Measurements from ENCODE around the gene LETM1.

LETM1 gene

DNA sequence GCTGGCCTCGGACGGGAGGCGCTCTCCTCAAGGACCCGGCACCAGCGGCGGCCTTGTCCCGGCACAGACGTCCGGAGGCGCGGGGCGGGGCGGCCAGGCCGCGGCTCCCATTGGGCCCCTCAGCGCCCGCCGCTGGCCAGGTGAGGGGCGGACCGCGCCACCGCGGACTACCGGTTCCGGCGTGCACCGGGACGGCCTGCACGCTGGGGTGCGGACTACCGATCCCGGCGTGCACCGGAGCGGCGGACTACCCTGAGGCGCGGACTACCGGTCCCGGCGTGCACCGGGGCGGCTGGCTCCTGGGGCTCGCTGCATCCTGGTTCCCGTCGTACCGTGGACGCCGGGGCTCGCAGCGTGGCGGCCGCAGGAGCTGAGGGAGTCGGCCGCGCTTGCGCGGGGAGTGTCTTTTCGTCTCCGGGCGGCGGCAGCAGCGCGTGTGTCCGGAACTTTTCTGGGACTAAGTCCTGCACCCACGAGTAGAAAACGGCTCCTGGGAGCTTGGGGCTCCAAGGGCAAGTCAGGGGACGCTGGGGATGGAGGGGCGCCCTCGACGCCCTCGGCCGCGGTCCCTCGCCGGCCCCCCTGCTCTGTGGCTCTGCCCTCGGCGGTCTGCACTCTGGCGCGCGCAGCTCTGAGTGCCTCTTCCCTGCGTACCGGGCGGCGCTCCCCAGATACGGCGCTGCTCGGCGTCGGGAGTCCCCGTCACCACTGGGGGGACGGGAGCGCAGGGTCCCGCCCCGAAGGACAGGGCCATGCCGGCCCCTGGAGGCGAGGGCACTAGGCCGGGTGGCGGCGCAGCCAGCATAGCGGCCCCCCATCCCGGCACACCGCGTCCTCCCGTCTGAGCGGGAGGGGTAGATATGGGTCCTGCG lies at the start of gene LETM1:
Gene LETM1, minus strand, starts transcription at position 86 of the 872 bp plus-strand sequence. CDS start 206 bp downstream, outside the sequence.
- DNase-seq = peak; percentile 94 to 96

DNA sequence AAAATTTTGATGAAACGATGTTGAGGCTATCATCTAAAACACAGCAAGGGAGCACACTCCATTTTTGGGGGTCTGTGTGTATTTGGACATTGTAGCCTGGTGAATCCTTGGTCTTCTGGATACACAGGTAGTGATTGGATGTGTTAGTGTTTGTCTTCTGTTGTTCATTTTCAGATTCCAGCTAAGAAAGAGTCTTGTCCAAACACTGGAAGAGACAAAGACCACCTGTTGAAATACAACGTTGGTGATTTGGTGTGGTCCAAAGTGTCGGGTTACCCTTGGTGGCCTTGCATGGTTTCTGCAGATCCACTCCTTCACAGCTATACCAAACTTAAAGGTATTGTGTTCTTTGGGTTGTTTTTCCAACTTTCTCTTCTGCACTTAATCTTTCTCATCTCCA lies 48.1 kb upstream of the LETM1 start:
- DNase-seq = no peak

DNA sequence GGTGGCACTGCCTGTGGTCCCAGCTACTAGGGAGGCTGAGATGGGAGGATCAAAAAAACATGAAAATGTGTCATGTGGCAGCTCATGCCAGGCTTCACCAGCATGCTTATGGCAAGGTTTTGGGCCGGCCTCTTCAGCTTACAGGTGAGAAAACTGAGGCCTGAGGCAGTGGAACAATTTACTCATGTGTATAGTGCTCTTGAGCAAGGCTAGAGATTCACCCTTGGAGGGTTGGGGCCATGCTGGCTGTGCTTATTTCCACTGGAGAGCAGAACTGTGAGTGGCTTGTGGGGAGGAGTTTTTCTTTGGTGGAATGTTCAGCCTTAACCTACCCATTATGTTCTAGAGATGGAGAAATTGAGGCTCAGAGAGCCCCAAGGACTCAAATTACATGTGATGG lies 47.1 kb upstream of the LETM1 start:
- no peak for DNase-seq

DNA sequence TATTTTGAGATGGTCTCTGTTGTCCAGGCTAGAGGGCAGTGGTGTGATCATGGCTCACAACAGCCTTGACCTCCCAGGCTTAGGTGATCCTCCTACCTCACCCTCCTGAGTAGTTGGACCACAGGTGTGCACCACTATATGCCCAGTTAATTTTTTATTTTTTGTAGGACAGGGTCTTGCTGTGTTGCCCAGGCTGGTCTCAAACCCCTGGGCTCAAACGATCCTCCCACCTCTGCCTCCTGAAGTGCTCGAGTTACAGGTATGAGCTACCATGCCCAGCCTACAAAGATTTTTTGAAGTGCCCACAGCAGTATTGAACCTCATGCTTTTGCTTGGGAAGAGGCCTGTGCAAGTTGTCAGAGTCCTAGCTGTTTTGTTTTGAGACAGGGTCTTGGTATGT lies 46.3 kb upstream of the LETM1 start:
- DNase-seq = no peak

DNA sequence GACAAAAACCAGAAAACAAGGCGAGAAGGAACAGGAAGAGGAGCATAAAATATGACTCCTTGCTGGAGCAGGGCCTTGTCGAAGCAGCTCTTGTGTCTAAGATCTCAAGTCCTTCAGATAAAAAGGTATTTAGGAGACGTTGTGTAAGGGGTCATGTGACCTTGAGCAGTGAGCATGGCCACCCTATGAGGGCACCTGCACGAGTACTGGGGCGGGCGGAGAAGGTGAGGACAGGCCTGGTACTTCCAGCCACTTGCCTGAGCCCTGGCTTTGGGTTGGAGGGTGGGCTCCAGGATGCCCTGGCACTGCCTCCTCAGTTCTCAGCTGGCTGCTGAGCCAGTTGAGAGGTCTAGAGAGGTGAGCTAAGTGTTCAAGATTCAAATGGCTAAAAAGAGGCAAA lies 45.2 kb upstream of the LETM1 start:
- DNase-seq = no peak

DNA sequence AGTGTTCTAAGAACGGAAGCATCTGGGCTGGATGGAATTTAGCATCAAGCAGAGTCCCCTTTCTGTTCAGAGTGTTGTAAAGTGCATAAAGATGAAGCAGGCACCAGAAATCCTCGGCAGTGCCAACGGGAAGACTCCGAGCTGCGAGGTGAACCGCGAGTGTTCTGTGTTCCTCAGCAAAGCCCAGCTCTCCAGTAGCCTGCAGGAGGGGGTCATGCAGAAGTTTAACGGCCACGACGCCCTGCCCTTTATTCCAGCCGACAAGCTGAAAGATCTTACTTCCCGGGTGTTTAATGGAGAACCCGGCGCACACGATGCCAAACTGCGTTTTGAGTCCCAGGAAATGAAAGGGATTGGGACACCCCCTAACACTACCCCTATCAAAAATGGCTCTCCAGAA lies 44.7 kb upstream of the LETM1 start:
- DNase-seq = no peak

DNA sequence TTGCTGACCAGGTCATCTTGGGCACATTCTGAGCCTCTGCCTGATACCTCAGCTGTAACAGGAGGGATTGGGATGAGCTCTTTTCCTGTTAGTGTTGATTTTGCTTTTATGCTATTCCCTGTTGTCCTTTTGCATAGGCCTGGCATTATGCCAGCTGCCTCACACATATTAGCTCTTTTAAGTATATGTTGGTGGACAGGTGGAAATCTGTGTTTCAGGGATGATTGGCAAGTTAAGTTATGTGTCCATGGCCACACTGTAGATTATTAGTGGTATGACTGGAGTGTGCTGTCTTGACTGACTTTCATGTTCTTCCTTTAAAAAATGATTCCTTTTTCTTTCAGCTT lies 44.1 kb upstream of the LETM1 start:
- no peak for DNase-seq

DNA sequence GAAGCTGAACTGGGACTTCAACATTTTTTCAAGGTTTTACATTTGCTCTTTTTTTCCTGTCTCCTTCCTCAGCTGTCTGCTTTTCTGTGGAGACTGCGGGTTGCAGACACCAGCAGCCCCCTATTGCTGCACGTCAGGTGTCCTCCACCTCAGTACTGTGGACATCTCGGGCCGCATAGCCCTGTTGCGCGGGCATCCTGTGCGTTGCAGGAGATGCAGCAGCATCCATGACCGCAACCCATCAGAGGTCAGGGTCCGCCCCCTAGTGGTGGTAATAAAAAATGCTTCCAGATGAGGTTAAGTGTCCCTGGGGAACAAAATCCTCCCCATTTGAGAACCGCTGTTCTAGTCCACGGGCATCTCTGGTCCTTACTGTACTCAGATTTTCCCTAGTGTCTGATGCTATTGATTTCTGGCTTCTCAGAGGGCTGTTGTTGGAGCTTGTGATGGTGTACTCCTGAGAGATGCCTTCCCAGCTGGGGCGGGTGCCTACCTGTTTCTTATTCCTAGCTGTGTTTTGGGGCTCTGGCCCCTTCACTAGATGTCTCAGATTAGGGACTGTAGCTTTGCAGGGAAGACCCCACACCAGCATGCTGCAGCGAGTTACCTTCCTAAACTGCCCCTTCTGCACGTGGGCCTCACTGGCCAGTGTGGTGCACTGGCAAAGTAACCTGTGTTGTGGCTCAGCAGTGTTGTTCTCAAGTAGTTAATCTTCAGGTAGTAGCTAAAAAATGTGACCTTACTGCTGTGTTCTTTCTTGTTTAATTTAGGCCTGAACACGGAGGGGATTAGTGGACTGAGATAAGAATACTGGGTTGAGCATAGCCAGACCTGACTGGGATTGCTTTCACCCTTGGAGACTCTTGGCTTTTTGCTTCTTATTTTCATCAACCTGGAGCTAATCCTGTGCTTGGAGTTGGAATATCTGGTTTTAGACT lies 43.5 kb upstream of the LETM1 start:
- peak; percentile 49 to 62 for DNase-seq

DNA sequence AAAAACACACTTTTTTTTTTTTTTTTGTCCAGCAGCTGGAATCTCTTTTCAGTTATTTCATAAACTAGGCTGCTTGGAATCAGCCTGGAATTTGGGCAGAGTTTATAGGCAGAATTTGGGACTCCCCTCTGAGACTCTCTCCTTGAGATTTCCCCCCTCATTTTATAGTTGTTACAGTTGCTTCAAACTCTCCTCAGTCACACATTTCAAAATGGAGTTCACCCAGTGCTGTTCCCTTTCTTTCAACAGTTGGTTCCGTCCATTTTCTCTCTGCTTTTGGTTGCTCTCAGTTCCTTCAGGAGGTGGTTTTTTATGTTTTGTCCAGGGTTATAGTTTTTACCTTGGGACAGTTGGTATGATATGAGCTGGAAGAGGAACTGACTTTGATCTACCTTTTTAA lies 42.7 kb upstream of the LETM1 start:
- no peak for DNase-seq

DNA sequence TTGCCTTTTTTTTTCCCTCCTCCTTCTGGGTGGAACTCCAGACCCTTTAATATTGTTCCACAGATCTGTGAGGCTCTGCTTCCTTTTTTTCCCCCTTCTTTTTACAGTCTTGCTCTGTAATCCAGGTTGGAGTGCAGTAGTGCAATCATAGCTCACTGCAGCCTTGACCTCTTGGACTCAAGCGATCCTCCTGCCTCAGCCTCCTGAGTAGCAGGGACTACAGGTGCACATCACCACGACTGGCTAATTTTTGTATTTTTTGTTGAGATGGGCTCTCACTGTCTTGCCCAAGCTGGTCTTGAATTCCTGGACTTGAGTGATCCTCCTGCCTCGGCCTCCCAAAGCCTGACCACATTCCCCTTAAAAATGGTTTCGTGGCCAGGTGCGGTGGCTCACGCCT lies 42.1 kb upstream of the LETM1 start:
- no peak for DNase-seq

DNA sequence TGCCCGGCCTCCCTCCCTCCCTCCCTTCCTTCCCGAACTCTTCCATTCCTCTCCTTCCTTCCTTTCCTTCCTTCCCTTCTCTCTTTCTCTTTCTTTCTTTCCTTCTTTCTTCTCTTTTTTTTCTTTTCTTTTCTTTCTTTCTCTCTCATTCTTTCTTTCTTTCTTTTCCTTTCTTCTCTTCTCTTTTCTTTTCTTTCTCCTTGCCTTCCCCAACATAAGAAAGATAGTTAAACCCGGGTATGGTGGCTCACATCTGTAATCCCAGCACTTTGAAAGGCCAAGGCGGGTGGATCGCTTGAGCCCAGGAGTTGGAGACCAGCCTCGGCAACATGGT lies 40.7 kb upstream of the LETM1 start:
- no peak for DNase-seq

DNA sequence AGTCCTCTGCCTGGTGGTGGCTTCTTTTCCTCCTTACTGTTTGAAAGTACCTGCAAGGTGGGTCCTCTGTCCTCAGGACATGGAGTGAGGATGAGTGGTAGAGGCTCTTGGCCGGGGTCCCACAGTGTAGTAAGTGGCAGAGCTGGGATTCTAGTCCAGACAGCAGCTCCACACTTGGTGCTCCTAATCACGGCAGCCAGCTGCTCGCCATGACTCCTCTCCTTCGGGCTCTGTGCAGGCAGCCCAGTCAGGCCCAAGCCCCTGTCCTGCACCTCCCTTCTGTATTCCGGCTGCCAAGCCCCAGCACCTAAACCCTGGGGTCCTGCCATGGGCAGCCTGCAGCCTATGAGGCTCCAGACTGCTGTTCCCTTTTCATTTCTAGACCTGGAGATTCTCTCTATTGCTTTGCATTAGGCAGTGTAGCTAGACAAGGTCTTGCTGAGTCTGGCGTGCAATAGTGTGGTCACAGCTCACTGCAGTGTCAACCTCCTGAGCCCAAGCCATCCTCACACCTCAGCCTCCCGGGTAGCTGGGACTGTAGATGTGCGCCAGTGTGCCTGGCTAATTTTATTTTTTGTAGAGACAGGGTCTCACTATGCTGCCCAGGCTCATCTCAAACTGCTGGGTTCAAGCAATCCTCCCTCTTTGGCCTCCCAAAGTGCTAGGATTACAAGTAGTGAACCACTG lies 40.2 kb upstream of the LETM1 start:
- DNase-seq = no peak

DNA sequence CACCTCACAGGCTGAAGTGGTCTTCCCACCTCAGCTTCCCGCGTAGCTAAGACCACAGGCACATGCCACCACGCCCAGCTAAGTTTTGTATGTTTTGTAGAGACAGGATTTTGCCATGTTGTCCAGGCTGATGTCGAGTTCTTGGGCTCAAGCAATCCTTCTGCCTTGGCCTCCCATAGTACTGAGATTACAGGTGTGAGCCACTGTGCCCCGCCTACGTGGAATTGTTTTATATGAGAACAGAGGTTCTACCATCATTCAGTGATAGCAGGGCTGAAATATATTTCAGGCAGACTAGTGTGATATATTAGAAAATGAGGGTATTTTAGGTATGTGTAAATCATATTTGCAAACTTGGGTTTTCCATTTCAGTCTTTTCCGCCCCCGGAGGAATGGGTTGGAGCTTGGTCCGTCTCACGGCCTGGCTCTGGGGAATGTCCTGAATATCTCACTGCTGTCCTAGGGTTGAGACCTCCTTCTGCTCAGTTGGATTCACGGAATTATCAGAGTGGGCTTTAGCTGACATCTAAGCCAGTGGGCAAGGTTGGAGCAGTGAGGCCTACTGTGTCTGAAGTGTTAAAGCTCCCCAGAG lies 35.1 kb upstream of the LETM1 start:
- no peak for DNase-seq

DNA sequence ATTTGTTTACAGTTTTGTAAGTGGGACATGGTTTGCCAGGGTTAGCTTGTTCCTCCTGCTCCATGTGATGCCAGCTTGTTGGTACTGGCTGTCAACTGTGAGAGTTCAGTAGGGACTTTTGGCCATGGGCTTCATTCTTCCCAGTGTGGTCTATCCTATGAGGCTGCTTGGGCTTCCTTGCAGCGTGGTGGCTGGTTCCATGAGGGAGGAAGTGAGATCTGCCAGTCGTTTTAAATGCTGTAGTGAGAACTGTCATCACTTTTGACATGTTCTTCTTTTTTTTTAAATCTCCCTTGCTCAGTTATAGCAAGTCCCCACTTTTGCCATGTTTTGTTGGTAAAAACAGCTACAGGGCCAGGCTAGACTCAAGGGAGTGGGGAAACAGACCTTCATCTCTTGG lies 31.1 kb upstream of the LETM1 start:
- no peak for DNase-seq

DNA sequence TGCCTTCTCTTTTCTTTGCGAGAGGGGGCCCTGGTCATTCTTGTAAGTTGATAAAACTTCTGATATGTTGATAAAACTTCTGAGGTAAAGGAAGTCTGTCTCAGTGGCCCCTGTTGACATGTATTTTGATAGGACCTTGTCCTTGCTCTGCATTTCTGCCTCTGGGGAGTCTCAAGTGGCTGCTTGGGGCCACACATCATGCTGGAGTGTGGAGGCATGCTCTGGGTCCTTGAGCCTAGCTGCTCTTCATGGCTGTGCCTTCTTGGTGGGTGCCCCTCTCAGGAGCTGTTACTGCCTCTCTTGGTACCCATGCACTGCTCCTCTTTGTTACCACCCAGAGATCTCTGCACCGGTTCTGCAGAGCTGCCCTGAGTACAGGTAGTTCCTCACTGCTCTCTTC lies 29.5 kb upstream of the LETM1 start:
- no peak for DNase-seq

DNA sequence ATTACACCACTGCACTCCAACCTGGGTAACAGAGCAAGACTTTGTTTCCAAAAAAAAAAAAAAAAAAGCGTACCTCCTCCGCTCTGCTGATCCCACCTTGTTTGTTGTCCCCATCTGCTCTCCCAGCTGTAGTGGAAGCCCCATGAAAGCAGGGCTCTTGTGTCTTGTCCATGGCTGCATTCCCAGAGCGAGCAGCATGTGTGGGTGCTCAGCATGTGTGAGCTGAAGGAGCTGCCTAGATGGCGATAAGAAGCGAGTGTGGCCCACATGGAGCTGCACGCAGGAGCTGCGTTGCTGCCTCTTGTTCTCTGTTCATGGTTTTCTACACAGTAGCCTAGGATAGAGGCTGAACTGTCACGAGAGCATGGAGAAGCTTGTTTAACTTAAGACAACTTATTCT lies 27.6 kb upstream of the LETM1 start:
- DNase-seq = no peak

DNA sequence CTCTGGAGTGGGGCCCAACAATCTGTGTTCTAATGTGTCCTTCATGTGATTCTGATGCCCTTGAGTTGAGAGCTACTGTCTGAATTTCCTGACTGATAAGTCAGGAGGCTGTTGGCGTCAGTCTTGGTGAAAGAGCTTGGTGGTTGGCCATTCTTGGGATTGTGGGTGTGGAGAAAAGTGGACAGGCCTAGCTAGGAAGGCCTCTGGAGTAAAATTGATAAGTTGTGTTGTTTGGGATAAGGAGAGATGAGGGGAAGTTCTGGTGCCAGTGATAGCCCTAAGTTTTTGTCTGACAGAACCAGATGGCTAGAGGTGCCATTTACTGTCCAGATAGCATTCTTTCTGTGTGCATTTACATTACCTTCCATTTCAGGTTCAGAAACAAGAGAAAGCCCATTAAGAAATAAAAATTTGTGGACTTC lies 26.9 kb upstream of the LETM1 start:
- DNase-seq = no peak

DNA sequence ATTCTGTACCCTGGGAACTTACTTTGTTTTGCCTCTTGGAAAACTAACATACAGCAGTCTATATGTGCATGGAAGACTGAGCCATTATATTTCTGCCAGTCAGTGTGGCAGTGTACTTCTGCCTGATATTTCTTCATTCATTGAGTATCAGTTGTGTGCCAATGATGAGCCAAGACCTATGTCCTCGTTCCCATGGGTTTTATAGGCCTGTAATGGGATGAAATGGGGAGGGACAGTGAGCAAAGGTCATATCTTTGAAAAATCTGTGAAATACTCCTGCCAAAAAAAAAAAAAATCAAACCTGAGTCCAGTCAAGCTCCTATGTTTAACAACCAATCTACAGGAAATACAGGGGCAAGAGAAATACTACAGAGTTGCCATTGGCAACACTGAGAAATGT lies 24.4 kb upstream of the LETM1 start:
- DNase-seq = no peak

DNA sequence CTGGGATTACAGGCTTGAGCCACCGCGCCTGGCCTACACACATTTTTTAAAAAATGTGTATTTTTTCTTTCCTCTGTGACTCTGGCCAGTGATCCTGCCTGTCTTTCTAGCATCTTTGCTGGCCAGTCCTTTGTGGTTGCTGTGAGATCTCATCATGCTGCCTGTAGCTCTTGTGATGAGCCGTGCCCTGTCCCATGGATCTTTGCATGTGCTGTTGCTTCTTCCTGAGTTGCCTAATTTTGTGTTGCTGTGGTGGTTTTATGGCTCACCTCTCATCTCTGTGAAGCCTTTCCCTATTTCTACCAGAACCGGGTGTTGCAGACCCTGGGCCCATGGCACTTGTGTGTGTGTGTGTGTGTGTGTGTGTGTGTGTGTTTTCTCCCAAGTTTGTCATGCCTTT lies 23.5 kb upstream of the LETM1 start:
- no peak for DNase-seq

DNA sequence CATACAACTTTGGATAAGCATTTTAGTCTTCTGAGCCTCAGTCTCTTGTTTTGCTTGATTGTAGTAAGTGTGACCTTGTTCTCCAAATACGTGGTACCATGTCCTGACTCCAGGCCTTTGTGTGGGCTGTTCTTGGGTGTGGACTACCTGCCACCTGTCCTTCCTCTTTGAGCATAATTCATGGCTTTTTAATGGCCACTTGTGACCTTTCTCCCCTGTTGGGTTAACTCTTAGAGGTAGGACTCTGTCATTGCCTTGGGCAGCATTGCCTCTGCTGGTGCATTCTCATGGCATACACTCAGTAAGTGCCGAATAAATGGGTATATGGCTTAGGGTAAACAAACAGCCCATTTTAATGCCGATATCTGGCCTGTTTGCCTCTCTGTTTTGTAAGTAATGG lies 18.2 kb upstream of the LETM1 start:
- DNase-seq = no peak

DNA sequence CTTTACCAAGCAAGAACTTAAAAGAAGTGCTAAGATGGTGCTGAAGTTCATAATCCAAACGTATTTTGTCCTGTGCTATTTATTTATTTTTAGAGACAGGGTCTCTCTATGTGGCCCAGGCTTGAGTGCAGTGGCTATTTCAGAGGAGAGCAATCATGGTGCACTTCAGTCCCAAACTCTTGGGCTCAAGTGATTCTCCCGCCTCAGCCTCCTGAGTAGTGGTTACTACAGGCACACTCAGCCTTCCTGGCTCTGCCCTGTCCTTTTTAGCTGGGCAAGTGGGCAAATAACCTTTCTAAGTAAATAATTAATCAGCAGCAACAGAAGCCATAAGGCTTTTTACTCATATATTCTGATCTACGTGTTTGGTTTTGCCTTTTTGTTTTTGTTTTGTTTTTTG lies 17.8 kb upstream of the LETM1 start:
- DNase-seq = no peak

DNA sequence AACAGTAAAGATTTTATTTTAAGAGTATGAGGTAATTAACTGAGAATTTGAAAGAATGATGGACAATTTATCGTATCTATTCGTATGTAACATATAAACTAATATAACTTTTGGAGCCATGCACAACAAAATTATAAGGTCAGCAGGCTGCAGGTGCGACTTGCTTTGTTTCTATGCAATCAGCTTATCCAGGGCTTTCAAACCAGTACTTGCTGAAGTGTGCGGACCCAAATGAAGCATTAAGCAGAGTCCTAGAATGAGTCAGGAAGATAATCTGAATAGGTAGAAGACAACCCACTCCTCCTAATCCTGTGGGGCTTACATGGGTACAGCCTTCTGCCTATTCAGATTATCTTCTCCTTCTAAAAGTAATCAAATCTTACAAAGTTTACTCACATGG lies 17.3 kb upstream of the LETM1 start:
- no peak for DNase-seq

DNA sequence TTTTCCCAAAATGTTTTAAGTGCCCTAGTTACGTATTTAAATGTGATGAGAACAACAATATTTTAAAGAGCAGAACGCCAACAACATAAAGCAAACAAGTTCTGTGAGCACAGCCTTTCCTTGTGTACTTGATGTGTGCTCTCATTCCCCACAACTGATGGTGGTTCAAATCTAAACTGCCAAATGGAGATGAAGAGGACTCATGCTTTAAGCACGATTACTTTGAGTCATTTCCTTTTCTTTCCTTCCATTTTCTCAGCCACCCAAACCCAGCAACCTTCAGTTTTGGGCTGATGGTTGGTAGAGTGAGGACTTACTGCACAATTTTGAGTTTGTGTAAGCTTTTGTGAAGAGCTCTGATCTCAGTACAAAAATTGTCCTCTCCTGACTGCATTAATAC lies 16.9 kb upstream of the LETM1 start:
- DNase-seq = no peak
